ENCODE measurements around the gene KRTAP8-1.

Gene KRTAP8-1, protein sequence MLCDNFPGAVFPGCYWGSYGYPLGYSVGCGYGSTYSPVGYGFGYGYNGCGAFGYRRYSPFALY

DNA sequence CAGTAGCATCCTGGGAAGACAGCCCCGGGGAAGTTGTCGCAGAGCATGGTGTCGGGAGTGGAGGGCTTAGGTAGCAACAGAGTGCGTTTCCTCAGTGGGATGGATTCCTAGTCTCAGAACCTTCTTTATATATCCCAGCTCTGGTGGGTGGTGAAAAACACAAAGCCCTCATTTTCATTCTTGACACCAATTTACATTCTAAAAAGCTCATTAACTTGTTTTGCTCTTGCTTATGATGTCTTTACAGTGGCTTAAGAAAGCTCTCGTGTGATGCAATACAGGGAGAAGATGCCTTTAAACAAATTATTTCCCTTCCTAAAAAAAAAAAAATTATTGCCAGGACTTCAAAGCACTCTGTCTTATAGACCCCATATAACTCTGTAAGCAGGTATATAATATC lies at the start of gene KRTAP8-1:
Gene KRTAP8-1, minus strand, starts transcription at position 101 of the 400 bp plus-strand sequence. Its CDS starts 54 bp downstream, at position 47.
- DNase-seq = no peak

DNA sequence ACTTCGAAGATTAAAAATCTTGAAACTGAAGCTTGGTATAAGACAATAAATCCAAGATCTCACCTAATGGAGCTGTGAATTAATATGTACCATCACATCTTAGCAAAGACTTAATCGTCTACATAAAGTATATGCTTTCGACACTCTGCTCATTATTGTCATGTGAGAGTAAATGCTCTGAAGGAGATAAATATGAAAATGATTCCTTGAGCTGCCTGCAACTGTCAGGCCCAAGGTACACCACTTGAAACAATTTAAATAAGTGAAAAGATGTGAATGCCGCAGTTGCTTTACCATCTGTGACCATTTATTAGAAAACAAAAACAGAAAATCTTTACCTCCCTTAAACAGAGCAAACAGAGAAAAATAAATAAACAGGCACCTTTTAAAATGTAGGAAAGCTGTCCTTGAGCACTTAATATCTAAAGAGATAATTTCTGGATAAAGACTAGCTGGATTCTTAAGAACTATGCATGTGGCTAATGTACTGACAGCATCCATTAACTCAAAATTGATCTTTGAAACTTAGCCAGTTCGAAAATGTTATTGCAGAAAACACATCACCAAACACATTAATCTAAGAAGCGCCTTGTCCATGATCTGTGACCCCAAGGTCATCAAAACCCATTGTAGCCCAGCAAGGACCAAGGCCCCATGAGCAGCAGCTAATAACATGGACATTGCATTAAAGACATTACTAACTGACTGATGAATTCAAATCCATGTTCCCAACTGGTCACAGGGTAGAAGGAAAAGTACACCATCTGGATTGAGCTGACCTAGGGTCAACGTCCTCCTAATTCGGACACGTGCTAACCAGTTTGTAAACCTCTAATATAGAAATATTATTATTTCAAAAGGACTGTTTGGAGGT lies 34.8 kb upstream of the KRTAP8-1 start:
- DNase-seq = no peak

DNA sequence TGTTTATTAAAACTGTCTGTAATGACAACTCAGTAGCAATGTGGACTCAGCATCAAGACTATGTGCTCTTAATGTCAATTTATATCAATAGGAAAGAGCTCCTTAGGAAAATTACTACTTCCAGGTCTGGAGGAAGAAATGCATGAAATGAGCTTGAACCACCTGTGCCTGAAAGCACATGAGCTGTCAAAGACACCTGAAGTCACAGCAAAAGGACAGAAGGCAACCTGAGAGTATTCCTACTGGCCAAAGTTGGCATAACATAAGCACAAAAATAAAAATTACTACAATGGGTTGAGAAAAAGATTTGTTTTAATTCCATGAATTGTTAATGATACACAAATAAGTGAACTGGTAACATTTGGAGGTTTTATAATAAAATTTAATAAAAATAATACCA lies 29.9 kb upstream of the KRTAP8-1 start:
- DNase-seq = no peak

DNA sequence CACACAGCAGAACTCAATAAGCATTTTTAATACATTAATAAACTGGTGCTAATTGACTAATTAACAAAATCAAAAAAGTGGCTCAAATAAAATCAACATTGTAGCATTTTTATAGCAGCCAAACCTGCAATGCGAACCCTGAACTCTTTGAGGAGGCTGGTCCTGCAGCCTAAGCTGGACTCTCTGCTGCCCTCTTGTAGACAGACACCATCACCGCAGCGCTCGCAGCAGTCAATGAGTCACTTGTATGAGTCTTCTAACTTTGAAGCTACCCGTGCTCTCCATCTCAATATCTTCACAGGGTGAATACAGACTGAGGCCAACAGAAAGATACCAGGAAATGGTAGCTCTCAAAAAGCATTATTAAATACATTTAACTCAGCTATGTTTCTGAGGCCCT lies 26.2 kb upstream of the KRTAP8-1 start:
- DNase-seq = peak; percentile 26 to 28

DNA sequence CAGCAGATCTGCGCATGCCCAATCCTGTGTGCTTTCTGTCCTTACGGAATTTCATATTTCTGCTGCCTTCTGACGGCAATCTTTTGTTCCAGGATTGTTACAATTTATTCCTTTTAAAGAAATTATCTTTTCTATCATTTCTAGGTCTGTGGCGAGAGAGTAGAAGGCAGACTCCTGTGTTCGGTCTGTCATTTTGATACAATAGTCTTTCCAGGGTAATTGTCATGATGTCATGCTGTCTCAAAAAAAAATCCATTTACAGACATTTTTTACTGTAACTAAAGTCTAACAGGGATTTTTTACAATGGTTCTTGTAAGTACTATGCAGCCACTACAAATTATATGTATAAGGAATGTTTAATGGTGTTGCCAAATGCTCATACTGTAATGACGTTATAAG lies 25.5 kb upstream of the KRTAP8-1 start:
- no peak for DNase-seq

DNA sequence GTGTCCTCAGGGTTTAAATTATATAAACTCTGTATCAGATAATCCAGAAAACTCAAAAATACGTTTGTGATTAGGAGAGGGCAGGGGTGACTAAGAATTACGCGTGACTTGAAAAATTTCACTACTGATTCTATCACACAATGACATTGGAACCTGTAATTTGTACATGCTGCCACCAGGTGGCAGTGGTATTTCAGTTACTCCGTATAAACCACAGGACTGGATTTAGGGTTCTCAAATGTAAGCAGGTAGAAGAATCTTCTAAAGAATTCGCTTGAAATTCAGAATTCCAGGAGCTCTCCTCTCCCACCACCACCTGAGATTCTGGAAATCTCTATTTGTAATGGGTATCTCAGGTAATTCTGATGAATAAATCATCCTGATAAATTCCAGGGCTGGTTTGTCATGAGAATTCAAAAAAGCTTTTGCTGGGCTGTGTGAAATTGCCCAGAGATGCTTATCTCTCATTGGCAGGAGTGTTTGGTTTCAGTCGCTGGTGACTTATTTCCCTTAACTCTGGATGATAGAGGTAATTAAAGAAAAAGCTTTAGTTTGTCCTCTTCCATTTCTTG lies 18.2 kb upstream of the KRTAP8-1 start:
- DNase-seq = no peak

DNA sequence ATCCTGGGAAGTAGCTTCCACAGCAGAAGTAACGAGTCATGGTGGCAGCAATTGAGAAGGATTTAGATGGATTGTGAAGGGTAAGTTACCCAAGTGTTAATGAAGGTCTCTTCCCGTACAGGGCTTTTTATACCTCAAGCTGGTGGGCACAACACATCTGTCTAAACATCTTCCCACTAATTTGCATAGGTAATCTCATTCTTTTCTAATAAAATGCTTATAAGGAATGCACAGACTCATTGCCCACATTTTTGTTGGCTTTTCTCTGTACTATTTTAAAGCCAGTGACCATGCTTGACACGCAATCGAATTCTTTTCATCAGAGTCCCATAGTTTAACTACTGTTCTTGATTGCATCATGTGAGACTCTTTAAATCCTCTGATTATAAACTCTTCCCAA lies 16.6 kb upstream of the KRTAP8-1 start, which contains the start of gene KRTAP7-1:
Gene KRTAP7-1, minus strand, starts transcription at position 101 of the 400 bp plus-strand sequence. Its CDS starts 61 bp downstream, at position 40.
- no peak for DNase-seq

DNA sequence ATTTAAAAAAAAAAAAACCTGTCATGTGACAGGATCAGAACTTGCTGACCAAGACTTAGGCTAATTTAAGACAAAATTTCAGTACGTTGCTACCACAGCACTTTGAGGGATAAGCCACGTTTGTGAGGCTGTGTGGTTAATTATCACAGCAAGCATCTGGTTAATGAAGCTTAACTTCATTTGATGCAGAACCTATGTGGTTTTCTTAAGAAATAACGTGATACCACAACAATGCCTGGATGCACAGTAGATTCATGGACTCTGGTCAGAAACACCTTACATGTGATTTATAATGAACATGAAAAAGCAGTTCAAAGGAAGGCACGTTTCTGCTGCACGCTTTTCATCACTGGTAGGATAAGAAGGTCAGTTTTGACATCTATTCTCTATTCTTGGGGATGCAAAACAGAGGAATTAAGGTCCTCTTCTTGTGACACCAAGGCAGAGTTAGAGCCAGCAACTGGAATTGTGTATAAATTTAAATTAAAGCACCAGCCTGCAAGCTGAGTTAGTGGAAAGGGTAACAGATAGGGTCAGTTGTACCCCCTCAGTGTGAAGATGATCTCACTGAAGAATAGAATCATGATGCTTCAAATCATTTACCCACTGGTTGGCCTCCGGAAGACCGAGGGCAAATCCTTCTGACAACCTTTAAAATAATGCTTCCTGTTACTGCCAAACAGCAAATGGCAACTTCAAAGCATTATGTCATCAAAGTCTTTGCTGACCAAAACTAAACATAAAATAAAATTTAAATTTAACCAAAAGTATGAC lies 6.0 kb upstream of the KRTAP8-1 start:
- DNase-seq = no peak

DNA sequence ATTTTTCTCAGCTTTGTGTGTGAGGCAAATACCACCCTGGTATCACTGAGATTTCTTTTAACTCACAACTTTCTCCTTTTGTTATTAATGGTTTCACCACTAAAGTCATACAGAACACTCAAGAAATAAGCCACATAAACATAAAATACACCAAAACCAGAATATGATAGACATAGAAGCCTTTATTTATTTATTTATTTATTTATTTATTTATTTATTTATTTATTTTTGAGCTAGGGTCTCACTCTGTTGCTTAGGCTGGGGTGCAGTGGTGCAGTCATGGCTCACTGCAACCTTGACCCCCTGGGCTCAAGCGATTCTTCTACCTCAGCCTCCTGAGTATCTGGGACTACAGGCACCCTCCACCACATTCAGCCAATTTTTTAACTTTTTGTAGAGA lies 12.5 kb downstream of the KRTAP8-1 start:
- DNase-seq = no peak

DNA sequence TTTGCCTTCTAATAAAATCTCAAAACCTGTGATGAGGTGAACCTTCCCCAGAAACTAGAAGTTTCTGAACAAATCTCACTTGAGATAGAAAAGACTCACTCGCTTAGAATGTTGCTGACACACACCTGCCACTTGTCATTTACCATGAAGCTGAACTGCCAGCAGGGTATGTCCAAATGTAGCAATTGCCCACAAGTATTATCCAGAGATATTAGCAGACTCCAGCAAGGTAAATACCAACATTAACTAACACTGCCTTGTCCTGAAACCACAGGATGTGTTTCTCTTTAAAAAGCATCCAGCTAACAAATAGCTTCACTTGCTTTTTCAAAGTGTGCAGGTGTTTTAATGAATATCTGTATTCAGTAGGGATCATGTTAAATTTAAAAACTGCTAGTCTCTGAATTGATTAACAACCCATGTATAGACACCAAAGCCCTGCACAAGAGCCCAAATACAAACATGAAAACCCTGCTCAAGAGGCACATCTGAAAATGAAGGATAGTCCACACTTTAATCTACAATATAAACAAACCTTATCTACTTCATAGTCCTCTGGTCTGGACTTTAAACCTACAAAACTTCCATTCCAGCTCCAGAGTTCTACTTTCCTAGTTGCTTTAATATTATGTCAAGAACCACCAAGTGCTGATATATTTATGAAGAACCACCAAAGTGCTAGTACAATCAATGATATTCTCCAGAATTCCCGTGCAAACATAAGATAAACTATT lies 19.3 kb downstream of the KRTAP8-1 start:
- DNase-seq = no peak

DNA sequence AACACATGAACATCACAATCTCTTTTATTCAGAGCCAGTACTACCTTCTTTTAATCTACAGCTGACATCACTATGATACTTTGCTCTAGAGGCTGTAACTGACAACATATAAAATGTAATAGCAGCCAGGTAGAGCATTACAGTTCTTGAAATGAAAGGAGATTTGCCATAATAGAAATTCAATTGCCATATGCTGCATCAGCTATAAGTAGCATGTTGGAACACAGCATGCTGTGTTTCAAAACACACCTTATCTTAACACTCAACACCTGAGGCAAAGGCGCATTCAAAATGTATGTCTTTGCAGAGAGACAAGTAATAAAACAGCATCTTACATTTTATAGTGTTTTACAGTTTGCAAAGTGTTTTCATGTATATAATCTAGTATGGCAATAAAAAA lies 33.8 kb downstream of the KRTAP8-1 start:
- no peak for DNase-seq

DNA sequence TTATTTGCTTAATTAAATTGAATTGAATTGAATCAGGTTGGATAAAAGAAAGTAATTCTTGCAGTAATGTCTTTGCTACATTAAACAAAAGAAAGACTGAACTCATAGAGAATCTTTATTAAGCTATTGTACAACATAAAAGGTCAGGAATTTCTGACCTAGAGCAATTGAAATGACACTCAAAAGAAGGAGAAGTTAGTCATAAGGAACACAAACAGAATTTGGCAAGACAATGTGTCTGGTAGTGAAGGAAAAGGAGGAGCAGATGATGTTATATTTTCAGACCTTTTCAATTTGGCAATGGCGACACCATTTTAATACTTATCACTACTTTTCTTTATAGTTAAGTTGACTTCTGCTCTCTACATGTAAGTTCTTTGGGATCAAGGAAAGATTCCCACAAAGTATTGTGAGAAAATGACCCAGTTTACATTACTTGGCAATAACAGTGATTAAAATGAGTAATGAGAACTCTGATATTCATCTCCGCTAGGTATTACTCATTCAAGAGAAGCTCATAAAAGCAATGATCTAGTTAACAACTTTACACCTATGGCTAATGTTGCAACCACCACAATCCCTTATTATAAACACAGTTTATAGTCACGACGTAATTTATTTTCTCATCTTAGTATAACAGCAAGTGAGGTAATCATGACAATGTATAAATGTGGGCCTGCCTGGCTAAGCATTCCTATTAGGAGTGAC lies 43.2 kb downstream of the KRTAP8-1 start:
- no peak for DNase-seq

Data from SHP77 (cell line).